ENCODE measurements around the gene TP63.
"Not testable (repeated sequence)": the region's sequence is repeated elsewhere in the genome, so short reads cannot be mapped to it uniquely, and the experiment has no call there.

Gene TP63

DNA sequence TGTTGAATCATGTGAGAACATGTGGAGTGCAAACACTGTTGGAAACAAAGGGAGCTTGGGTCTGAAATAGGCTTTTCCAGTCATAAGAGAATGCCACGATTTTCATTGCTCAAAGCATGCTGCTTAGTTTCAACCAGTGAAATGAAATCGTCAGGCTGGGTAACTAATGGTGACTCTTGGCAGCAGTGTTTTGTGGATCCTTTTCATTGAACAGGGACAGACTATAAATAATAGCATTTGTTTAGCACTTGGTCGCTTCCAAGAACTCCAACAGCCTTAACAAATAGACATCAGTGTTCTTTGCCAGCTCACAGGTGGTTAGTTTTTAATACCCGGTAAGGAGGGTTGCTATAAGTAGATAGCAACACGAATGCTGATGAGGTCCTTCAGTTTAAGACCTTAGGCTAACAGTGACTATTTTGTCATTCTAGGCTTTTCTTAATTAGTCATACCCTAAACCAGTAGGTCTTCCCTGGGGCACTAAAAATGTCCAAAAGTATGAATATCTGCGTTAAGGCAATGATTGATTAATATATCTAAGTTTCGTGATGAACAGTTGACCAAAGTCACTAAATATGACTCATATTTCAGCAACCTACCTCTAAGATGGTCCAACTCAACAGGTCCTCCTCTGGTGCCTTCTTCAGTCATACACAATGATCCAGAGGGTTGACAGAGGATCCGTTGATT, 15.8 kb downstream of the TP63 start:
- Histone ChIP-seq H3K9ac (ENCODE audit: low read depth, low read length) (no peak overlapping the region), H3K9me3 (ENCODE audit: control insufficient read depth, insufficient read depth, low read length) (no peaks in the 10 kb centered on the region), H3K4me1 (ENCODE audit: control insufficient read depth, insufficient read depth, low read length) (no peaks in the 10 kb centered on the region), H3K27ac (ENCODE audit: low read depth, low read length) (no peak overlapping the region), H3K36me3 (ENCODE audit: control insufficient read depth, insufficient read depth, low read length) (no peaks in the 10 kb centered on the region), H3K4me3 (ENCODE audit: low read depth, low read length) (no peak overlapping the region), H3K27me3 (ENCODE audit: control insufficient read depth, insufficient read depth, low read length) (no peaks in the 10 kb centered on the region)

DNA sequence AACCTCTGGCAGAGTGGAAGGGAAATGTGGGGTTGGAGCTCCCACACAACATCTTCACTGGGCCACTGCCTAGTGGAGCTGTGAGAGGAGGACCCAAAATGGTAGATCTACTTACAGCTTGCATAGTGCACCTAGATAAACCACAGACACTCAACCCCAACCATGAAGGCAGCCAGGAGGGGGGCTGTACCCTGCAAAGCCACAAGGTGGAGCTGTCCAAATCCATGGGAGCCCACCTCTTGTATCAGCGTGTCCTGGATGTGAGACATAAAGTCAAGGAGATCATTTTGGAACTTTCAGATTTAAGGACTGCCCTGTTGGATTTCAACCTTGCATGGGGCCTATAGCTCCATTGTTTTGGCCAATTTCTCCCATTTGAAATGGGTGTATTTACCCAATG, 20.9 kb downstream of the TP63 start:
- Histone ChIP-seq H3K27me3 (ENCODE audit: control insufficient read depth, insufficient read depth, low read length) (no peaks in the 10 kb centered on the region), H3K4me1 (ENCODE audit: control insufficient read depth, insufficient read depth, low read length) (no peaks in the 10 kb centered on the region), H3K27ac (ENCODE audit: low read depth, low read length) (no peak overlapping the region), H3K9me3 (ENCODE audit: control insufficient read depth, insufficient read depth, low read length) (no peaks in the 10 kb centered on the region), H3K9ac (ENCODE audit: low read depth, low read length) (no peak overlapping the region), H3K36me3 (ENCODE audit: control insufficient read depth, insufficient read depth, low read length) (no peaks in the 10 kb centered on the region), H3K4me3 (ENCODE audit: low read depth, low read length) (no peak overlapping the region)

DNA sequence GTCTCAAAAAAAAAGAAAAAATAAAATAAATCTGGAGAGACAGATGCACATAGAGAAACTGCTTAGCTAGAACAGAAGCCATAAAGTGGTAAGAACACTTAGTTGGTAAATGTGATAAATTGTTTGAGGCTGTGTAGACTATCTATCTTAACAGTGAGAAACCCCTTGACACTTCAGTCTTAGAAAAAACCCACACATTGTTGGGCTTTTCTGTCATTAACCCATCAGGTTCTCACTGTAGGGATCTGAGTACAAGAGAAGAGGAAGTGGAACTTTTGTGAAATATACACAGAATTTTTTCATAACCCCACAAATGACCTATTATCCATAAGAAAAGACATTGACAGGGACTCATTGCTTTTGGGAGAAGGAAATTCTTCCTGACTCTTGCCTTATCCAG, 24.4 kb downstream of the TP63 start:
- H3K9ac ChIP-seq (ENCODE audit: low read depth, low read length), result no peak overlapping the region
- no peak overlapping the region for H3K27ac ChIP-seq (ENCODE audit: low read depth, low read length)
- H3K9me3 ChIP-seq (ENCODE audit: control insufficient read depth, insufficient read depth, low read length), result no peaks in the 10 kb centered on the region
- no peaks in the 10 kb centered on the region for H3K4me1 ChIP-seq (ENCODE audit: control insufficient read depth, insufficient read depth, low read length)
- no peaks in the 10 kb centered on the region for H3K27me3 ChIP-seq (ENCODE audit: control insufficient read depth, insufficient read depth, low read length)
- H3K36me3 ChIP-seq (ENCODE audit: control insufficient read depth, insufficient read depth, low read length), result no peaks in the 10 kb centered on the region
- no peak overlapping the region for H3K4me3 ChIP-seq (ENCODE audit: low read depth, low read length)

DNA sequence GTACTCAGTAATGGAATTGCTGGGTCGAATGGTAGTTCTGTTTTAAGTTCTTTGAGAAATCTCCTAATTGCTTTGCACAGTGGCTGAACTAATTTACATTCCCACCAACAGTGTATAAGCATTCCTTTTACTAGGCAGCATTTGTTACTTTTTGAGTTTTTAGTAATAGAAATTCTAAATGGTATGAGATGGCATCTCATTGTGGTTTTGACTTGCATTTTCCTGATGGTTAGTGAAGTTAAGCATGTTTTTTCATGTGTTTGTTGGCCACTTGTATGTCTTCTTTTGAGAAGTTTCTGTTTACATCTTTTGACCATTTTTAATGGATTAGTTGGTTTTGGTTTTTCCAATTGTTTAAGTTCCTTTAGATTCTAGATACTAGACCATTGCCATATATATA, 28.4 kb downstream of the TP63 start:
- no peaks in the 10 kb centered on the region for H3K9me3 ChIP-seq (ENCODE audit: control insufficient read depth, insufficient read depth, low read length)
- H3K9ac ChIP-seq (ENCODE audit: low read depth, low read length), result no peak overlapping the region
- no peaks in the 10 kb centered on the region for H3K4me1 ChIP-seq (ENCODE audit: control insufficient read depth, insufficient read depth, low read length)
- H3K27me3 ChIP-seq (ENCODE audit: control insufficient read depth, insufficient read depth, low read length), result no peaks in the 10 kb centered on the region
- no peak overlapping the region for H3K27ac ChIP-seq (ENCODE audit: low read depth, low read length)
- H3K36me3 ChIP-seq (ENCODE audit: control insufficient read depth, insufficient read depth, low read length), result no peaks in the 10 kb centered on the region
- no peak overlapping the region for H3K4me3 ChIP-seq (ENCODE audit: low read depth, low read length)

DNA sequence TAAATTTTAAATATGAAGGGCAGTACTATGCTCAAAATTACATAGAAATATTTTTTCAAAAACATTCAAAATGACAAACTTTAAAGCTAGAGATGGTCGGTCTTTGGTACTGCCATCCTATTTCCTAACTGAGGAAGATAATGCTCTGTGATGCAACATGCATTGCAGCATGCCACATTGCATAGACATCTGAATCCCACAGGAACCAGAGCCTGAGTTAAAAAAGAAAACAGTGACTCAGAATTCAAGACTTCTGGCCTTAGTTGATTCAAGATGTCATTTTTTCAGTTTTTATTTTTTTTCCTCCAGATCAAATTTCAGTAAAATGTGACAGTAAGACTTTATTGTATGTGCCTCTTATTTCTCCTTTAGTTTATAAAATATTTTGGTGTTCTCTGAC, 33.1 kb downstream of the TP63 start:
- Histone ChIP-seq H3K27ac (ENCODE audit: low read depth, low read length) (no peak overlapping the region), H3K27me3 (ENCODE audit: control insufficient read depth, insufficient read depth, low read length) (no peaks in the 10 kb centered on the region), H3K4me3 (ENCODE audit: low read depth, low read length) (no peak overlapping the region), H3K4me1 (ENCODE audit: control insufficient read depth, insufficient read depth, low read length) (no peaks in the 10 kb centered on the region), H3K9me3 (ENCODE audit: control insufficient read depth, insufficient read depth, low read length) (no peaks in the 10 kb centered on the region), H3K9ac (ENCODE audit: low read depth, low read length) (no peak overlapping the region), H3K36me3 (ENCODE audit: control insufficient read depth, insufficient read depth, low read length) (no peaks in the 10 kb centered on the region)

DNA sequence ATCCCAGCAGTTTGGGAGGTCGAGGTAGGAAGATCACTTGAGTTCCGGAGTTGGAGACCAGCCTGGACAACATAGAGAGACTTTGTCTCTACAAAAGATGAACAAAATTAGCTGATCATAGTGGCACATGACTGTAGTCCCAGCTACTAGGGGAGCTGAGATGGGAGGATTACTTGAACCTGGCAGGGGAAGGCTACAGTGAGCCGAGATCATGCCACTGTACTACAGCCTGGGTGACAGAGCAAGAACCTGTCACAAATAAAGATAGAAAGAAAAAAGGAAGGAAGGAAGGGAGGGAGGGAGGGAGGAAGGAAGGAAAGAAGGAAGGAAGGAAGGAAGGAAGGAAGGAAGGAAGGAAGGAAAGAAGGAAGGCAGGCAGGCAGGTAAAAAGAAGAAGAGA, 41.2 kb downstream of the TP63 start:
- H3K27ac ChIP-seq (ENCODE audit: low read depth, low read length); H3K9ac ChIP-seq (ENCODE audit: low read depth, low read length); H3K4me1 ChIP-seq (ENCODE audit: control insufficient read depth, insufficient read depth, low read length); H3K9me3 ChIP-seq (ENCODE audit: control insufficient read depth, insufficient read depth, low read length); H3K36me3 ChIP-seq (ENCODE audit: control insufficient read depth, insufficient read depth, low read length); H3K4me3 ChIP-seq (ENCODE audit: low read depth, low read length); H3K27me3 ChIP-seq (ENCODE audit: control insufficient read depth, insufficient read depth, low read length): not testable (repeated sequence)

DNA sequence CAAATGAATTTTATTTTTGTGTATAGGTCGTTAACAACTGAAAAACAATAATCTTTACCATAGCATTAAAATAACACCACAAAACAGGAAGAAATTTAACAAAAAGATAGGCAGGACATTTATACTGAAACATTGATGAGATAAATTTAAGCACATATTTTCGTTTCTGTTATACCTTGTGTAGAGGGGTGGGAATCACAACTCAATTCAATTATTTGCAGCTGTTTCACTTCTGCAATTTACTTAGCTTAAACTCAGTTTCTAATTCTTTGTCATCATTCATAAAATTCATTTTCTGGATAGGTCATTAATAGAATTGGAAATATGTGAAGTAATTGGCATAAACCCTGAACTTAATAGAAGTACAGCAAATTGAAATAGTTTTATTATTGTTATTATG, 42.3 kb downstream of the TP63 start:
- Histone ChIP-seq H3K36me3 (ENCODE audit: control insufficient read depth, insufficient read depth, low read length) (no peaks in the 10 kb centered on the region), H3K27me3 (ENCODE audit: control insufficient read depth, insufficient read depth, low read length) (no peaks in the 10 kb centered on the region), H3K4me3 (ENCODE audit: low read depth, low read length) (no peak overlapping the region), H3K9ac (ENCODE audit: low read depth, low read length) (no peak overlapping the region), H3K27ac (ENCODE audit: low read depth, low read length) (no peak overlapping the region), H3K4me1 (ENCODE audit: control insufficient read depth, insufficient read depth, low read length) (peaks cover 4% of the 10 kb centered on the region), H3K9me3 (ENCODE audit: control insufficient read depth, insufficient read depth, low read length) (no peaks in the 10 kb centered on the region)

DNA sequence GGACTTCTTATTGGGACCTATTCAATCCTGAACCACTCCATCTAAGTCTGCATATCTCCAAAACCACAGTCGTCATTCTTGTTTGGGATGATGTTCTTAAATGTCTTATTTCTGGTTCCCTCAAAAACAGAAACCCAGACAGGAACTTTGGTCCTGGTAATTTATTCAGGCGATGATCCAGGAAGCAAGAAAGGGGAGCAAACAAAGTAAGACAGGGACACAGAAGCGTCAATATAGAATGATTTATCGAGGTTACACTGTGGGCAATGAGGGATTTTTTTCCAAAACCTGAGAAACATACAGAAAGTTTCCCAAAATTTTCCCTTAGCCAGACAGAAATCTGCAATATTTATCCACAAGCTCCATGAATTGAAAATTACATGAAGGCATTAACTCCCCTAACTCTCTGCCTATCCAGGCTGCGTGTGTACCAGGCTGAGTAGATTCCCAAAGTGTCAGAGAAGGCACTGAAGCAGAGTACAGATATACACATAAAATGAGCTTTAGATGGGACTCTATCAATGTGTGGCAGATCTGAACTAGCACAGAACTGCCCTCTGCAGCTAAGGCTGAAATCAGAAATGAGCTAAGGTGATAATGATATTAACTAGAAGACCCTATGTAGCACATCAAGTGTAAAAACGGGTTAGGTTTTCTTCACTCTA, 43.2 kb downstream of the TP63 start:
- H3K4me3 ChIP-seq (ENCODE audit: low read depth, low read length), result no peak overlapping the region
- peaks cover 4% of the 10 kb centered on the region for H3K4me1 ChIP-seq (ENCODE audit: control insufficient read depth, insufficient read depth, low read length)
- H3K36me3 ChIP-seq (ENCODE audit: control insufficient read depth, insufficient read depth, low read length), result no peaks in the 10 kb centered on the region
- H3K27ac ChIP-seq (ENCODE audit: low read depth, low read length), result no peak overlapping the region
- no peaks in the 10 kb centered on the region for H3K27me3 ChIP-seq (ENCODE audit: control insufficient read depth, insufficient read depth, low read length)
- no peaks in the 10 kb centered on the region for H3K9me3 ChIP-seq (ENCODE audit: control insufficient read depth, insufficient read depth, low read length)
- H3K9ac ChIP-seq (ENCODE audit: low read depth, low read length), result no peak overlapping the region

DNA sequence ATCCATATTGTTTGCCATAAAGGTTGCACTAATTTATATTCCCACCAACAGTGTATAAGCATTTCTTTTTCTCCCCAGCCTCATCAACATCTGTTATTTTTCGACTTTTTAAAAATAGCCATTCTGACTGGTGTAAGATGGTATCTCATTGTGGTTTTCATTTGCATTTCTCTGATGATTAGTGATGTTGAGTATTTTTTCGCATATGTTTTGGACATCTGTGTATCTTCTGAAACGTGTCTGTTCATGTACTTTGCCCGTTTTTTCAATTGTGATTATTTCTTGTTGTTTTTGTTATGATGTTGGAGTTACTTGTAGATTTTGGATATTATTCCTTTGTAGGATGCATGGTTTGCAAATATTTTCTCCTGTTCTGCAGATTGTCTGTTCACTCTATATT, 46.5 kb downstream of the TP63 start:
- Histone ChIP-seq H3K9ac (ENCODE audit: low read depth, low read length) (no peak overlapping the region), H3K4me3 (ENCODE audit: low read depth, low read length) (no peak overlapping the region), H3K27me3 (ENCODE audit: control insufficient read depth, insufficient read depth, low read length) (no peaks in the 10 kb centered on the region), H3K9me3 (ENCODE audit: control insufficient read depth, insufficient read depth, low read length) (no peaks in the 10 kb centered on the region), H3K4me1 (ENCODE audit: control insufficient read depth, insufficient read depth, low read length) (peaks cover 4% of the 10 kb centered on the region), H3K27ac (ENCODE audit: low read depth, low read length) (no peak overlapping the region), H3K36me3 (ENCODE audit: control insufficient read depth, insufficient read depth, low read length) (no peaks in the 10 kb centered on the region)

DNA sequence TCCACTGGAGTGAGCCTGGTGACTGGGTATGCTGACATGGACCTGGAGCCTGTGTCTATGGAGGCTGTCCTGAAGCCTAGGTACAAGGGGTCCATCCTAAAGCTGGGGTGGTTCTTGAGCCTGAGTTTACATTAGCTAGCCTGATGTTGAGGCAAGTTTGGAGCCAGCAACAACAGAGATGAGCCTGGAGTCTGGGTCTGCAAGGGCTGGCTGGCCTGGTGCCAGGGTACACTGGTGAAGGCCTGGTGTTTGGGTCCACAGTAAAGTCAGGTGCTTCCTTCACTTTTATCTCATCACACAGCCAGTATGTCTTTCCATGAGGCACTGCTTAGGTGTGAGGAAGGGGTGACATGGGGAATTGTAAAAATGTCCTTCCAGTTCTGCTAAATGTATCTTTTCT, 49.5 kb downstream of the TP63 start:
- H3K4me3 ChIP-seq (ENCODE audit: low read depth, low read length), result no peak overlapping the region
- no peak overlapping the region for H3K9ac ChIP-seq (ENCODE audit: low read depth, low read length)
- H3K27me3 ChIP-seq (ENCODE audit: control insufficient read depth, insufficient read depth, low read length), result no peaks in the 10 kb centered on the region
- no peaks in the 10 kb centered on the region for H3K4me1 ChIP-seq (ENCODE audit: control insufficient read depth, insufficient read depth, low read length)
- H3K27ac ChIP-seq (ENCODE audit: low read depth, low read length), result no peak overlapping the region
- H3K36me3 ChIP-seq (ENCODE audit: control insufficient read depth, insufficient read depth, low read length), result no peaks in the 10 kb centered on the region
- H3K9me3 ChIP-seq (ENCODE audit: control insufficient read depth, insufficient read depth, low read length), result no peaks in the 10 kb centered on the region

DNA sequence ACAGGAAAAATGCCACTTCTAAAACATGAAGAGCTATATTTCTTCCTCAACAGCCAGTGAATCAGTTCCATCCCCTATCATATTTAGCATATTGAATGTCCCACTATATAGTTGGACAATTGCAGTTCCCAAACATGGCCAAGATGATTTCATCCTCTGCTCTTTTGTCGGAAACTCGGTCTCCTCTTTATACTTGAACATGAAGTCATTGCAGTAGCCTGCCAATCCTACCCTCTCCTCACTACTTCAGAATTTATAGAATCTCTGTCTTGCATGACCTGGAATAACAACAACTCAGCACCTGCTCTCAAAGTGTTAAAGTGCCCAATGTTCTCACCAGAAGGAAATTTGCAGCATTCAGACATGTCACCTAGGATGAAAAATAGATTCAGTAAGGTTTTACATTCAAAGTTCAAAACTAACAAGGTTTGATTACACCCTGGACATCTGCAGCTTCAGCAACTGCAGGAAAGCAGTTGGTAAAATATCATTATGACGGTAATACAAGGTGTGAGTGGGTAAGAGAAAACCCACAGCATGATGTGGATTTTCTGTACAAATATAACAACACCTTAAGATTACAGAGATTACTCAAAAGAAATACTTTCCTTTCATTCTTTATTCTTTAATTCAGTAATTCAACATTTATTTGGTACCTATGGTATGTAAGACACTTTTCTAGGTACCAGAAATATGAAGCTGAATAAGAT, 52.5 kb downstream of the TP63 start:
- Histone ChIP-seq H3K9me3 (ENCODE audit: control insufficient read depth, insufficient read depth, low read length) (no peaks in the 10 kb centered on the region), H3K36me3 (ENCODE audit: control insufficient read depth, insufficient read depth, low read length) (no peaks in the 10 kb centered on the region), H3K9ac (ENCODE audit: low read depth, low read length) (no peak overlapping the region), H3K27me3 (ENCODE audit: control insufficient read depth, insufficient read depth, low read length) (no peaks in the 10 kb centered on the region), H3K4me1 (ENCODE audit: control insufficient read depth, insufficient read depth, low read length) (no peaks in the 10 kb centered on the region), H3K27ac (ENCODE audit: low read depth, low read length) (no peak overlapping the region), H3K4me3 (ENCODE audit: low read depth, low read length) (no peak overlapping the region)
